HPDE6-E6E7 (cell line): ENCODE results near the gene C4A.
"Not testable (repeated sequence)": the region's sequence is repeated elsewhere in the genome, so short reads cannot be mapped to it uniquely, and the experiment has no call there.

Experiments
- DNase-seq: peaks from one replicate; pipeline ENCODE4 v3.0.0; 2011; ENCODE audit warnings: missing footprints; ENCODE audit errors: extremely low spot score

The C4A gene

DNA sequence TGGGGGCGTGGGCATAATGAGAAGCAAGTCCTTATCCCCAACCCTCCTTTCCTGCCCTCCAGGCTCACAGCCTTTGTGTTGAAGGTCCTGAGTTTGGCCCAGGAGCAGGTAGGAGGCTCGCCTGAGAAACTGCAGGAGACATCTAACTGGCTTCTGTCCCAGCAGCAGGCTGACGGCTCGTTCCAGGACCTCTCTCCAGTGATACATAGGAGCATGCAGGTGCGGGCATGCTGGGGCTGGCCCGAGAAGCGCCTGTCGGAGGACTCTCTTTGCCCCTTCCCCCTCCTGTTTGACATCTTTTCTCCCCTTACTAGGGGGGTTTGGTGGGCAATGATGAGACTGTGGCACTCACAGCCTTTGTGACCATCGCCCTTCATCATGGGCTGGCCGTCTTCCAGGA is 46.8 kb downstream of the C4A start:
- DNase-seq = not testable (repeated sequence)

DNA sequence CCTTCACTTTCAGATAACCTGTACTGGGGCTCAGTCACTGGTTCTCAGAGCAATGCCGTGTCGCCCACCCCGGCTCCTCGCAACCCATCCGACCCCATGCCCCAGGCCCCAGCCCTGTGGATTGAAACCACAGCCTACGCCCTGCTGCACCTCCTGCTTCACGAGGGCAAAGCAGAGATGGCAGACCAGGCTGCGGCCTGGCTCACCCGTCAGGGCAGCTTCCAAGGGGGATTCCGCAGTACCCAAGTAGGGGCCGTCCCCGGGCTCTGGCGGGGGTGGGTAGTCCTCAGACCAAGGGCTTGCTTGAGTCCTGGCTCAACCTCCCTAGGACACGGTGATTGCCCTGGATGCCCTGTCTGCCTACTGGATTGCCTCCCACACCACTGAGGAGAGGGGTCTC is 47.7 kb downstream of the C4A start:
- DNase-seq = not testable (repeated sequence)

DNA sequence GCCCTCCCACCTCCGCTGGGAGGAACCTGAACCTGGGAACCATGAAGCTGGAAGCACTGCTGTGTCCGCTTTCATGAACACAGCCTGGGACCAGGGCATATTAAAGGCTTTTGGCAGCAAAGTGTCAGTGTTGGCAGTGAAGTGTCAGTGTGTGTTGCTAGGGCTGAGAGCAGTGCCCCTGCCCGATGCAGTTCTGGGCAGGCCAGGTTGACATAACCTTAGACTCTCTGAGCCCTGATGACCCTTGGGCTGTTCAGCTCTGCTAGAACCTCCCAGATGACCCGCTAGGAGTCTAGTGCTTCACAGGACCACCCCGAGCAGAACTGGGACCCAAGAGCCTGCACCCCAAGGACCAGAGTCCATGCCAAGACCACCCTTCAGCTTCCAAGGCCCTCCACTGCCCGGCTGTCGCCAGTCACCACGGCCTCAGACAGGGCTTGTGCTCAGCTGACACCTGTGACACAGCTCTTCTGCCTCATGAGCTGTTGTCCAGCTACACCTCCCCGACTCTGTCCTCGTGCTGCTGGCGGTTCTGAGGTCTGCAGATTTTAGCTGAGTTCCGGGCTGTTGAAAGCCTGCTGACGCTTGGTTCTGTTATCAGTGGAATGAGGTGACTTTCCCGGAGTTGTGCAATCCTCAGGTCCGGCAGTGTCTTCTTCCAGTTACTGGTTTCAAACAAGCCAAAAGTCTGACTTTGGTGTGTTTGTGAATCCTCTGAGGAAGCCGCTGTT is 53.6 kb downstream of the C4A start:
- DNase-seq = not testable (repeated sequence)

DNA sequence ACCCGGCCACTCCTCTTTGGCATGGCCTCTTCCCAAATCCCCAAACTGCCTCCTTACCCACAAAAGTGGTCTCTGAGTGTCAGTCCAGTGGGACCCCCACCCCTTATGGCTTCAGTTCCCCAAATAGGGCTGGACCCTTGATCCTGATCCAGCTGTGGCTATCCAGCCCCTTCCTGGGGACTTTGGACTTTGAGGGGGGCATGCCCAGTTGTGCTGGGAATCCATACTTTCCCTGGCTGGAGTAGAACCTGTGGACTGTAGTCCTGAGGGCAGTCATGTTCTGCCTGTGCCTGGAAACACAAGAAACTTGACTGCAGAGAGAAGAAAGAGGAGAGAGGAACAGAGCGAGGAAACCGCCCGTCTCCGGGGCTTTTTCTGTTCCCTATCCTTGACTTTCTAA is 55.3 kb downstream of the C4A start:
- not testable (repeated sequence) for DNase-seq

DNA sequence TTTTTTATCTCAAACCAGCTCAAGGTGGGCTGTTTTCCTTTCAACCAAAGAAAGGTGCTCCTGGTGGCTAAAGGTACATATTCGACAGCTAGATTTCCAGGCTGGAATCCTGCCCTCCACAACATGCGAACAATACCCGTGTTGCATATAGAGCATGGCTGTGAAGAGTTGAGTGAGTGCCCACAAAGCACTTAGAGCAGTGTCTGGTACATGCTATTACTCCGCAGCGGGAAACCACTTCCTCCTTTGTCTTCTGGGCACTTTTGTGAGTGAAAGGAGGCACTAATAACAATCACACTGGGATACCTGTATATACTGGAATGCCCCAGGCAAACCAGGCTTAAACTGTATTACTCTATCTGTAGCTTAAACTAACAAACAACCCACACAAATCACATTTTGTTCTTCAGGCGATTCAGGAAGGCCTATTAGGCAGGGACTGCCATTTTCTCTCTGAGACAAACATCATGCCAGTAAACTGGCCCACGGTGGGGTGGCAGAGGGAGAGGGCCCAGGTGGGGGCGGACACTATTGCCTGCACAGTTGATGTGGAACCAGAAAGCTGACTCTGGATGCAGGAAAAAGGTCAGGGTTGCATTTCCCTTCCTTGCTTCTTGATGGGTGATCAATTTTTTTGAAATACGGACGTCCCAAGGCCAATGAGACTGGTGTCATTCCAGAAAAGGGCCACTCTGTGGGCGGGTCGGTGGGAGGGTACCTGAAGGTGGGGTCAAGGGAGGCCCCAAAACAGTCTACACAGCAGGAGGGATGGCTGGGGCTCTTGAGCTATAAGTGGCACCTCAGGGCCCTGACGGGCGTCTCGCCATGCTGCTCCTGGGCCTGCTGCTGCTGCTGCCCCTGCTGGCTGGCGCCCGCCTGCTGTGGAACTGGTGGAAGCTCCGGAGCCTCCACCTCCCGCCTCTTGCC is 56.0 kb downstream of the C4A start, which contains the start of gene CYP21A2:
CYP21A2 (plus strand) TSS at position 818 of the 927 bp plus-strand sequence; CDS start at position 826, 8 bp downstream.
- not testable (repeated sequence) for DNase-seq

DNA sequence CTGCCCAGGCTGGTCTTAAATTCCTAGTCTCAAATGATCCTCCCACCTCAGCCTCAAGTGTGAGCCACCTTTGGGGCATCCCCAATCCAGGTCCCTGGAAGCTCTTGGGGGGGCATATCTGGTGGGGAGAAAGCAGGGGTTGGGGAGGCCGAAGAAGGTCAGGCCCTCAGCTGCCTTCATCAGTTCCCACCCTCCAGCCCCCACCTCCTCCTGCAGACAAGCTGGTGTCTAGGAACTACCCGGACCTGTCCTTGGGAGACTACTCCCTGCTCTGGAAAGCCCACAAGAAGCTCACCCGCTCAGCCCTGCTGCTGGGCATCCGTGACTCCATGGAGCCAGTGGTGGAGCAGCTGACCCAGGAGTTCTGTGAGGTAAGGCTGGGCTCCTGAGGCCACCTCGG is 57.0 kb downstream of the C4A start:
- not testable (repeated sequence) for DNase-seq

DNA sequence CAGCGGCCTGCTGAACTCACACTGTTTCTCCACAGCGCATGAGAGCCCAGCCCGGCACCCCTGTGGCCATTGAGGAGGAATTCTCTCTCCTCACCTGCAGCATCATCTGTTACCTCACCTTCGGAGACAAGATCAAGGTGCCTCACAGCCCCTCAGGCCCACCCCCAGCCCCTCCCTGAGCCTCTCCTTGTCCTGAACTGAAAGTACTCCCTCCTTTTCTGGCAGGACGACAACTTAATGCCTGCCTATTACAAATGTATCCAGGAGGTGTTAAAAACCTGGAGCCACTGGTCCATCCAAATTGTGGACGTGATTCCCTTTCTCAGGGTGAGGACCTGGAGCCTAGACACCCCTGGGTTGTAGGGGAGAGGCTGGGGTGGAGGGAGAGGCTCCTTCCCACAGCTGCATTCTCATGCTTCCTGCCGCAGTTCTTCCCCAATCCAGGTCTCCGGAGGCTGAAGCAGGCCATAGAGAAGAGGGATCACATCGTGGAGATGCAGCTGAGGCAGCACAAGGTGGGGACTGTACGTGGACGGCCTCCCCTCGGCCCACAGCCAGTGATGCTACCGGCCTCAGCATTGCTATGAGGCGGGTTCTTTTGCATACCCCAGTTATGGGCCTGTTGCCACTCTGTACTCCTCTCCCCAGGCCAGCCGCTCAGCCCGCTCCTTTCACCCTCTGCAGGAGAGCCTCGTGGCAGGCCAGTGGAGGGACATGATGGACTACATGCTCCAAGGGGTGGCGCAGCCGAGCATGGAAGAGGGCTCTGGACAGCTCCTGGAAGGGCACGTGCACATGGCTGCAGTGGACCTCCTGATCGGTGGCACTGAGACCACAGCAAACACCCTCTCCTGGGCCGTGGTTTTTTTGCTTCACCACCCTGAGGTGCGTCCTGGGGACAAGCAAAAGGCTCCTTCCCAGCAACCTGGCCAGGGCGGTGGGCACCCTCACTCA is 57.7 kb downstream of the C4A start:
- DNase-seq = not testable (repeated sequence)

DNA sequence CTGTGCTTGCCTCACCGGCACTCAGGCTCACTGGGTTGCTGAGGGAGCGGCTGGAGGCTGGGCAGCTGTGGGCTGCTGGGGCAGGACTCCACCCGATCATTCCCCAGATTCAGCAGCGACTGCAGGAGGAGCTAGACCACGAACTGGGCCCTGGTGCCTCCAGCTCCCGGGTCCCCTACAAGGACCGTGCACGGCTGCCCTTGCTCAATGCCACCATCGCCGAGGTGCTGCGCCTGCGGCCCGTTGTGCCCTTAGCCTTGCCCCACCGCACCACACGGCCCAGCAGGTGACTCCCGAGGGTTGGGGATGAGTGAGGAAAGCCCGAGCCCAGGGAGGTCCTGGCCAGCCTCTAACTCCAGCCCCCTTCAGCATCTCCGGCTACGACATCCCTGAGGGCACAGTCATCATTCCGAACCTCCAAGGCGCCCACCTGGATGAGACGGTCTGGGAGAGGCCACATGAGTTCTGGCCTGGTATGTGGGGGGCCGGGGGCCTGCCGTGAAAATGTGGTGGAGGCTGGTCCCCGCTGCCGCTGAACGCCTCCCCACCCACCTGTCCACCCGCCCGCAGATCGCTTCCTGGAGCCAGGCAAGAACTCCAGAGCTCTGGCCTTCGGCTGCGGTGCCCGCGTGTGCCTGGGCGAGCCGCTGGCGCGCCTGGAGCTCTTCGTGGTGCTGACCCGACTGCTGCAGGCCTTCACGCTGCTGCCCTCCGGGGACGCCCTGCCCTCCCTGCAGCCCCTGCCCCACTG is 58.6 kb downstream of the C4A start:
- not testable (repeated sequence) for DNase-seq

DNA sequence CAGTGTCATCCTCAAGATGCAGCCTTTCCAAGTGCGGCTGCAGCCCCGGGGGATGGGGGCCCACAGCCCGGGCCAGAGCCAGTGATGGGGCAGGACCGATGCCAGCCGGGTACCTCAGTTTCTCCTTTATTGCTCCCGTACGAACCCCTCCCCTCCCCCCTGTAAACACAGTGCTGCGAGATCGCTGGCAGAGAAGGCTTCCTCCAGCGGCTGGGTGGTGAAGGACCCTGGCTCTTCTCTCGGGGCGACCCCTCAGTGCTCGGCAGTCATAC is 59.1 kb downstream of the C4A start:
- not testable (repeated sequence) for DNase-seq

DNA sequence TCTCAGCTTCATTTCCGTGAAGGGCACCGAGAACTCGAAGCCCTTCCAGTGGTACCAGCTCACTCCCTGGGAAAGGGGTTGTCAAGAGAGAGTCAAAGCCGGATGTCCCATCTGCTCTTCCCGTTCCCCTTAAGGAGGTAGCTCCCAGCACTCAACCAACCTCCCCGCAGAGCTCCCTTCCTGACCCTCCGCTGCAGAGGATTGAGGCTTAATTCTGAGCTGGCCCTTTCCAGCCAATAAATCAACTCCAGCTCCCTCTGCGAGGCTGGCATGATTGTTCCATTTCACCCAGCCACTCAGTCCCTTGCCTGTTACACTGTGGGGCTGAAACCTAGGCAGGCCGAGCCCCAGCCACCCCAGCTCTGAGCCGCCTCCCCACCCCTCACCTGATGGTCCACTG is 59.5 kb downstream of the C4A start:
- DNase-seq = not testable (repeated sequence)

DNA sequence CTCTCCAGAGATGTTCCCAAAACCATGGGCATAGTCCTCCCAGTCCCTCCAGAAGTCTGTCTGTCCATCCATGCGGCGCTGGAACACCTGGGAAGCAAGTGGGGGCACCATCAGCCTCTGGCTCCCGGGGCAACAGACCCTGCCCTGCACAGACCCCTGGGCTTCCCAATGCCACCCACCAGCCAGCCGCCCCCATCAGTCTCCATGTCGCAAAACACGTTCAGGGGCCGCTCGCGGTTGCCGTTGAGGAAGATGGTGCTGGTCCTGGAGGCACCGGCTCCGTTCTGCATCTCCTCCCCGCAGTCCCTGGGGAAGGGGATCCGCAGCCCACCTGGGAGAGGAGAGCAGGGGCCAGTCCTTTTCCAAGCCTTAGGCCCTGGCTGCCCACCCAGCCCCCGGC is 60.4 kb downstream of the C4A start:
- DNase-seq = not testable (repeated sequence)

DNA sequence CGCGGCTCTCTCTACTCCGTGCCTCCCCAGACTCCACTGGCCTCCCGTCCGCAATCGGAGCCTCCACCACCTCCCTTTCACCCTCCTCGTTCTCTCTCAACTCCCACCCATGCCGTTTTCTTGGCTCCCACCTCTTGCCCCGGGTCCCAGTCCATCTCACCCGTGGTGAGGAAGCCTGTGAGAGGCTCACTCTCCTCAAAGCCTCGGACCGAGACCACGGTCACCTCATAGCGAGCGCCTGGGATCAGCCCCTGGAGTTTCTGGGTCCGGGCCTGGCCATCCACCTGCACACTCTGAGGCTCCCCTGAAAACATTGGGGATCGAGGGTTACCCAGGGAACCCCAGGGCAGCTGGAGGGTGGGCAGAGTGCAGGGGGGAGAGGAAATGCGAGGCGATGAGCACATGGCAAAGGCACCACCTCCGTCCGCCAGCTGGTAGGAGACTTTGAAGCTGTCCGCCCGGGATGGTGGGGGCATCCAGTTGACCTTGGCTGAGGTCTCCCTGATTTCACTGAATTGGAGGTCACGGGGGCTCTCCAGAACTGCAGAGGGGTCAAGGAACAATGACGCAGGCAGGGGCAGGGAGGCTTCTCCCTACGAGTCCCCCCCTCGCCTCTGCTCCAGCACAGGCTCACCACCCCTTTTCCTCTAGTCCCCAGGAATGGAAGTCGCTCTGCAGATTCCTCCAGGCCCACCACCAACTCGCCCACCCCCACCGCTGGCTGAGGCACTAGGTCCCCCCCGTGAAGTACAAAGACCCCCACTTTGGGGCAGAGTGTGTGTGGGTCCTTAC is 61.9 kb downstream of the C4A start:
- not testable (repeated sequence) for DNase-seq

DNA sequence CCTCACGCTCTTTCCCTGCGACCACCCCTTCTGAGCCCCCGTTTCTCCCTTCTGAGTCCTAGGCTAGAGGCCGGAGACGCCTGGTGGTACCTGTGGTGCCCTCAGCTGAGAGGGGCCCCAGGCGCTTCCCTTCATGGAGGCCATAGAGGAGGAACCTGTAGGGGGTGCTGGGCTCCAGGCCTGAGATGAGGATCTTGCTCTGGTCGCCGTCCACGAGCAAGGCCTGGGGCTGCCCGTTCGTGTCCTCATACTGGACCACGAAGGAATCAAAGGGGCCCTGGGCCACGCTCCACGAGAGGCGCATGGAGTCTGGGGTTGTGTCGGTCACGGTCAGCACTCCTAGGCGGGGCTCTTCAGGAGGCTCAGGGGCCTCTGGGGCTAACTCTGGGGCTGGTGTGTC is 63.1 kb downstream of the C4A start:
- not testable (repeated sequence) for DNase-seq

DNA sequence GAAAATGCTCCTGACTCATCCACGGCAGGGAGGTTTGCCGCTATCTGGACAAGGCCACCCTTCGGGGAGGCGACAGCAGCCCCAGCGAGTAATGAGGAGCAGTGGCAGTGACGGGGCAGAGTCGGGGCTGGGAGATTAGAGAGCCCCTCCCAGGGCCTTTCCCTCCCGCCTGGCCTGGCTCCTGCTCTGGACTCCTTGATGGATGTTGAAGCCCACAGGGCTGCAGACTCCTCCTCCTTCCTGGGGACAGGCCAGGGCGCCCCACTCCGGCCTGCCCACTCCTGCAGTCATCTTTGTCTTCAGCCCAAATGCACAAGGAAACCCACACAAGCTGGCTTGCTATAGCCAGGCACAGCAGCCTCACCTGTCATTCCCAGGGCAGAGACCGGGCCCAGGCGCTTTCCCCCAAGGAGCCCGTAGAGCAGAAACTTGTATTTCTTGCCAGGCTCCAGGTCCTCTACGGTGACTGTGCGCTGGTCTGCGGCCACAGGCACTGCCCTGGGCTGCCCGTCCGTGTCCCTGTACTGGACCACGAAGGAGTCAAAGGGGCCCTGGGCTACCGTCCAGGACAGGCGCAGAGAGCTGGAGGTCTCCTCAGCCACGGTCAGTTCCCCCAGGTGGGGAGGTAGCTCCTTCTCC is 64.1 kb downstream of the C4A start:
- no peak for DNase-seq

DNA sequence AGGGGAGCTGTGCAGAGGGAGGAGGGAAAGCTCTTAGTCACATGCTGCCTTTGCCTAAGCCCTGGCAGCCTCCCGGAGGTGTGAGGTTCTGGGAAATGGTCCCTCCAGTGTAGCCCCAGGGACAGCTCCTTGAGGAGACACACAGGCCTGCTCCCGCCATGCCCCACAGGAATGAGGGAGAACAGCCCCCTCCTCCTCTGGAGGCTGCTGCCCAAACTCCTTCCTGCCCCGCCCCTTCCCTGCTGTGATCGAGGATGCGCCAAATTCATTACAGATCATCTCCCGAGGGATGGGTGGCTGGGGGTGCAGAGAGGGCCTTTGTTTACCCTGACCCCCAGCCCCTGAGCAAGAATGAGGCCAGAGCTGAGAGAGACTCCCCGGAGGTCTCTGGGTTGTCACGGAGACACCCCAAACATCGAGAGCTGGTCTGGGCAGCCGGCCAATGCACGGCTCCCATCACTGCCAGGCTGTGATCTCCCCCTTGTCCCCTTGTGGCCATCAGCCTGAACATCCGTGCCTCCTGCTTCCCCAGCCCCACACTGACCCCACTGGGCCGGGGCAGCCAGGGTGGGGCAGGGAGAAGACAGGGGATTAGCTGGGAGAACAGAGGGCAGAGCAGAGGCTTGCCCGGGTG is 64.7 kb downstream of the C4A start:
- DNase-seq = no peak

DNA sequence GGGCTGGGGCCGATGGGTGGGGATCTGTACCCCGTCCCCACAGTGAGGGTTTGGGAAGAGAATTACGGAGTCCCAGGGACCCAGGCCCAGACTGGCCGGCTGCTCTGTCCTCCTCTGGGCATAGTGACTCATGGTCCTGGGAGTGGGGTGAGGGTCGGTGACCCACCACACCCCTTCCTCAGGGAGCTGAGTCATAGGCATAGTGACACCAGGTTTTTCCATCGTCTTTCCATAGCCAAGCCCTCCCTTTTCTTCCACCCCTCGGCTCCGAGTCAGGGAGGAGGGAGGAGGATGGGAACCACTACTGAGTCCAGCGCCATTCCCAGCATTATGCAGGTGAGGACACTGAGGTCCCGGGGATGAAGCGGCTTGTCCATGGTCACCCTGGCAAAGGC is 65.2 kb downstream of the C4A start:
- DNase-seq = no peak

DNA sequence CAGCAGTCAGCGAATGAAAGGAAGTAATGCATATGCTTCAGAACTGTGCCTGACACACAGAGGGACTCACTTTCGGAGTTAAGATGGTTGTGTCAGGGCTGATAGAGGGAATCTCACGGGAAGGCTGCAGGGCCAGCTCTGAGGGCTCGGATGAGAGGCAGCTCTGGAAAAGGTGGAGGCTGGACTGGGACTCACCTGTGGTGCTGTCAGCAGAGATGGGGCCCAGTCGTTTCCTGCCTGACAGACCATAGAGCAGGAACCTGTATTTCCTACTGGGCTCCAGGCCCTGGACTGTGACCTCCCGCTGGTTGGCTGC is 65.6 kb downstream of the C4A start:
- no peak for DNase-seq

DNA sequence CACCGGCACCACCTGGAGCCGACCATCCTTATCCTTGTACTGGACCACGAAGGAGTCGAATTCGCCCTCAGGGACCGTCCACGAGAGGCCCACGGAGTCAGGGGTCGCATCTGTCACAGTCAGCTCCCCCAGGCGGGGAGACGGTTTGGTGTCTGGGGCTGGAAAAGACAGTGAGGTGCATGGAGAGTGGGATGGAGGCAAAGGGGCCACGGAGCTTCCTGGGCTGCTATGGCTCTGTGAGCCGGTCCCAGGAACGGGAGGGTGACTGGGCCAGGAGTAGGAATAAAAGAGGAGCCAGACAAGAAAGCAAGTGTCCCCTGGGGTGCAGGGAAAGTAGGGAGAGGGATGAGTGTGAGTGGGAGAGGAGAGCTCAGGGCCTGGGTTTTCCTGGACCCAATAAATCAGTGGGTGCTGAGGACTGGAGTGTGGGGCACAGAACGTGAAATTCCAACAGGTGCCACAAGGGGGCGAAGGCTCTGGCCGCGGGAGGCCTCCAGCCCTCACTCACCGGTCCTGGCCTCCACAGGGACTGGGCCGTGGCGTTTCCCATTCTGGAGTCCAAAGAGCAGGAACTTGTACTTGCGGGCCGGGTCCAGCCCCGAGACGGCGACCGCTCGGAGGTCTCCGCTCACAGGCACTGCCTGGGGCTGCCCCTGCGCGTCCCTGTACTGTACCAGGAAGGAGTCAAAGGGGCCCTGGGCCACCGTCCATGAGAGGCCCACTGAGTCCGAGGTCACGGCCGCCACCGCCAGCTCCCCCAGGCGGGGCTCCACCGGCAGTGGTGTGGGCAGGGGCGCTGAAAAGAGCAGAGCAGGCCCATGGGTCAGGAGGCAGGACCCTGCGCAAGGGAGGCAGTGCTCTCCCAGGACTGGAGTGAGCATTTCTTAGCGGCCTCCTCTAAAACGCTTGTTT is 66.3 kb downstream of the C4A start:
- DNase-seq = peak; percentile 53
